Measurements from ENCODE around the gene PCYT2. TPM values are rescaled to one million over a fixed set of nuclear protein-coding genes. Genes with fewer than 3 reads are reported as not detected.

Gene PCYT2
- total and polyA plus RNA-seq, 12 donors = 29.5 to 64.1 (median 47.7) TPM

- Histone ChIP-seq H3K4me3 (peak overlapping the region in 3 of 10 donors; percentile 29 to 40 (median 37)), H3K36me3 (no peaks in the 10 kb centered on the region), H3K4me1 (peaks cover 0 to 24% (median 13%) of the 10 kb centered on the region in 9 donors), H3K27me3 (peaks cover 33 to 77% (median 66%) of the 10 kb centered on the region in 7 donors), H3K9me3 (no peaks in the 10 kb centered on the region), H3K27ac (no peak overlapping the region)
- TF ChIP-seq CTCF (IDR thresholded peaks at IDR 0.05) = no peak
- intact Hi-C loops (cut with DNase I) = loop anchor here in 9 of 10 donors (1.0 to 10.0 kb wide), 7 partner anchors 59 to 199 kb away; no protein-coding TSS in a partner anchor
- ATAC-seq (no peak), DNase-seq (no peak)
- 55 to 63% methylated on average over 15 of the region's 15 CpGs for WGBS, 2 donors
Measured at GRCh38 chr17:81958633-81959342, 47.6 kb upstream of the PCYT2 start.

GRCh38 chr17:81957691-81958432 is 46.7 kb upstream of the PCYT2 start:
- WGBS, 2 donors = 77 to 86% methylated on average over 19 of the region's 19 CpGs
- Histone ChIP-seq H3K36me3 (no peaks in the 10 kb centered on the region), H3K4me3 (no peak overlapping the region), H3K9me3 (peaks cover 0 to 3% (median 0%) of the 10 kb centered on the region in 11 donors), H3K27me3 (peaks cover 32 to 68% (median 57%) of the 10 kb centered on the region in 7 donors), H3K4me1 (peaks cover 0 to 24% (median 13%) of the 10 kb centered on the region in 9 donors), H3K27ac (no peak overlapping the region)
- intact Hi-C loops (cut with DNase I) = loop anchor here in 7 of 10 donors (2.0 to 10.0 kb wide), 6 partner anchors 59 to 199 kb away; no protein-coding TSS in a partner anchor
- TF ChIP-seq CTCF (IDR thresholded peaks at IDR 0.05) = no peak
- no peak for ATAC-seq
- no peak for DNase-seq

GRCh38 chr17:81956607-81957589 is 45.7 kb upstream of the PCYT2 start:
- Histone ChIP-seq H3K36me3 (no peaks in the 10 kb centered on the region), H3K9me3 (peaks cover 0 to 3% (median 0%) of the 10 kb centered on the region in 11 donors), H3K27me3 (peaks cover 28 to 58% (median 47%) of the 10 kb centered on the region in 7 donors), H3K4me3 (no peak overlapping the region), H3K4me1 (peaks cover 0 to 19% (median 13%) of the 10 kb centered on the region in 9 donors), H3K27ac (no peak overlapping the region)
- ATAC-seq (no peak), DNase-seq (no peak)
- intact Hi-C loops (cut with DNase I) = loop anchor here in 6 of 10 donors (5.0 to 10.0 kb wide), 4 partner anchors 60 to 200 kb away; no protein-coding TSS in a partner anchor
- no peak for TF ChIP-seq CTCF (IDR thresholded peaks at IDR 0.05)
- WGBS, 2 donors = 77% methylated on average over 45 of the region's 45 CpGs

Measured in heart right ventricle (tissue), 16 donors.